Erythroblast (primary cell): ENCODE data around the gene PARK7.

Source experiments
- GATA1 ChIP-seq: IDR thresholded peaks from 2 replicates; pipeline ENCODE4 v1.6.1; 2011; ENCODE audit warnings: low read depth, mild to moderate bottlenecking, control low read depth, low read length, moderate library complexity
- POLR2A ChIP-seq: IDR thresholded peaks from 2 replicates; pipeline ENCODE4 v1.6.1; 2011; ENCODE audit warnings: mild to moderate bottlenecking, low read length

DNA sequence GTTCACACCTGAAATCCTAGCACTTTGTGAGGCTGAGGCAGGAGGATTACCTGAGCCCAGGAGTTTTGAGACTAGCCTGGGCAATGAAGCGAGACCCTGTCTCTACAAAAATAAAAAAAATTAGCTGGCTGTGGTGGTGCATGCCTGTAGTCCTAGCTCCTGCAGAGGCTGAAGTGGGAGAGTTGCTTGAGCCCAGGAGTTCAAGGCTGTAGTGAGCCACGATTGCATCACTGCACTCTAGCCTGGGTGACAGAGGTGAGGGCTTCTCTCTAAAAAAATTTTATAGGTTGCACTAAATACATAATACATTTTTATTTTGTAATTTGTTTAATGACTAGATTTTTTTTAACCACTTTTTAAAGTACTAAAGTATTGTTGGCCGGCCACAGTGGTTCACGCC is 6.1 kb downstream of the PARK7 start:
- TF ChIP-seq POLR2A, result no peak
- TF ChIP-seq GATA1, result no peak
